HEK293 (cell line): ENCODE results near the gene RGS13.

Source experiments
- CTCF ChIP-seq: fragments of 450-650 bp; formaldehyde crosslinking; IDR thresholded peaks from 2 replicates; pipeline ENCODE4 v1.5.1; 2016; ENCODE audit warnings: missing biosample characterization, missing genetic modification characterization
- ZNF274 ChIP-seq, 2 experiments: fragments of 200-500 bp in 1 of 2; fragments of 450-650 bp in 1 of 2; sonication (Bioruptor generic) in 1 of 2; formaldehyde crosslinking in 1 of 2; IDR thresholded peaks; 2 replicates each; pipeline versions ENCODE4 v1.5.1 to v1.6.1; 2014 to 2016; ENCODE audit warnings: borderline replicate concordance in 1 of 2, inconsistent platforms in 1 of 2, low read length in 1 of 2, missing biosample characterization in 1 of 2, missing genetic modification characterization in 1 of 2

GRCh38 chr1:192709544-192709943 lies 73.6 kb downstream of the RGS13 start:
- TF ChIP-seq CTCF (tag by site-specific recombination) (no peak), ZNF274 (IDR thresholded peaks at IDR 0.05; ENCODE audit: low read length) (no peak), ZNF274 (tag by site-specific recombination; IDR thresholded peaks at IDR 0.05; ENCODE audit: borderline replicate concordance) (no peak)
